K562 (cell line): ENCODE measurements around the gene SLC35A2. TPM values are rescaled to one million over a fixed set of nuclear protein-coding genes. Genes with fewer than 3 reads are reported as not detected.

ENCODE experiments used
- ATAC-seq: fragments of 200-7000 bp; cut with Tn5 transposase; 3 replicates; pipeline ENCODE4 v1.9.1; 2020; ENCODE audit warnings: moderate library complexity
- BruUV-seq: library from RNA; stranded (reverse); fragments of 400-500 nt; replicated peaks from 2 replicates; lab custom pipeline; 2021; lab: Mats Ljungman, UMichigan
- CTCF ChIA-PET: fragments of 300-600 bp; formaldehyde crosslinking; extraction: SDS; loops from one replicate; lab custom pipeline; 2021; ENCODE audit warnings: low intra/inter-chr PET ratio; lab: Yijun Ruan, JAX
- POLR2A ChIA-PET: fragments of 300-600, 350-650 bp; sonication (Branson Sonifier 250); formaldehyde crosslinking; extraction: SDS; loops from one replicate; lab custom pipeline; 2021; ENCODE audit warnings: antibody characterized with exemption, inconsistent platforms; lab: Yijun Ruan, JAX
- DNase-seq, 4 experiments: peaks; one replicate each; pipeline versions ENCODE4 v3.0.0 to v3.0.0-alpha.2; 2011 to 2018; ENCODE audit warnings: low spot score in 3 of 4, mixed read lengths in 3 of 4; ENCODE audit errors: extremely low read depth in 1 of 4
- FAIRE-seq: peaks from 2 replicates; lab custom pipeline; 2011; peaks lifted over from hg19 to GRCh38; lab: Jason Lieb, UNC
- H2AFZ ChIP-seq: 2 replicates; pipeline ENCODE4 v1.6.0; 2011; ENCODE audit warnings: low read depth, low read length, control low read depth, inconsistent platforms
- H3K27ac ChIP-seq: fragments of 200-600 bp; 3 replicates; pipeline ENCODE4 v1.8.0; 2011; ENCODE audit warnings: low read depth, mild to moderate bottlenecking, control low read depth, inconsistent platforms, low read length, moderate library complexity, mixed read lengths; ENCODE audit errors: extremely low read depth
- H3K27me3 ChIP-seq, 2 experiments: fragments of 300-600 bp in 1 of 2; 2 replicates in 1 of 2; 3 replicates in 1 of 2; pipeline versions ENCODE4 v1.6.0 to v1.8.0; 2011; ENCODE audit warnings: inconsistent platforms in 2 of 2, low read length in 2 of 2, mild to moderate bottlenecking in 1 of 2, mixed read lengths in 1 of 2, moderate library complexity in 1 of 2; ENCODE audit not compliant: control insufficient read depth in 2 of 2, insufficient read depth in 2 of 2
- H3K36me3 ChIP-seq: fragments of 300-600 bp; 3 replicates; pipeline ENCODE4 v1.8.0; 2011; ENCODE audit warnings: mild to moderate bottlenecking, low read length, inconsistent platforms; ENCODE audit not compliant: control insufficient read depth, insufficient read depth
- H3K4me1 ChIP-seq, 2 experiments: fragments of 200-600 bp in 1 of 2; replicated peaks in 1 of 2; 2 replicates in 1 of 2; 3 replicates in 1 of 2; pipeline versions ENCODE4 v1.5.1 to v1.8.0; 2011; ENCODE audit warnings: inconsistent platforms in 2 of 2, low read length in 2 of 2, mild to moderate bottlenecking in 1 of 2, mixed read lengths in 1 of 2, moderate library complexity in 1 of 2; ENCODE audit not compliant: control insufficient read depth in 2 of 2, insufficient read depth in 2 of 2
- H3K4me2 ChIP-seq: 2 replicates; pipeline ENCODE4 v1.6.1; 2011; ENCODE audit warnings: low read length, control low read depth, inconsistent platforms, mixed read lengths; ENCODE audit not compliant: insufficient read depth
- H3K4me3 ChIP-seq: fragments of 200-600 bp; sonication (generic), shearing (Covaris generic); 2 replicates; pipeline ENCODE4 v1.5.1; 2016; ENCODE audit warnings: control low read depth, inconsistent platforms
- H3K79me2 ChIP-seq: fragments of 200-600 bp; 3 replicates; pipeline ENCODE4 v1.8.0; 2011; ENCODE audit warnings: low read length, inconsistent platforms; ENCODE audit not compliant: control insufficient read depth, insufficient read depth
- H3K9ac ChIP-seq, 2 experiments: 2 replicates each; pipeline versions ENCODE4 v1.6.0 to v1.6.1; 2011; ENCODE audit warnings: low read depth in 2 of 2, low read length in 2 of 2, control low read depth in 1 of 2, inconsistent platforms in 1 of 2, mild to moderate bottlenecking in 1 of 2, mixed read lengths in 1 of 2; ENCODE audit not compliant: insufficient read depth in 1 of 2
- H3K9me1 ChIP-seq: one replicate; pipeline ENCODE4 v1.6.0; 2011; ENCODE audit warnings: inconsistent platforms, mild to moderate bottlenecking, low read length, moderate library complexity; ENCODE audit not compliant: control insufficient read depth, insufficient read depth
- H3K9me3 ChIP-seq: replicated peaks from 2 replicates; pipeline ENCODE4 v1.5.1; 2011; ENCODE audit warnings: low read depth, low read length, inconsistent platforms; ENCODE audit not compliant: control insufficient read depth, insufficient read depth
- H4K20me1 ChIP-seq: replicated peaks from 2 replicates; pipeline ENCODE4 v1.6.1; 2011; ENCODE audit warnings: low read length, inconsistent platforms, mixed read lengths; ENCODE audit not compliant: control insufficient read depth, insufficient read depth
- ATF7 ChIP-seq: fragments of 450-650 bp; IDR thresholded peaks from 2 replicates; pipeline ENCODE4 v1.7.1; 2014; ENCODE audit warnings: mild to moderate bottlenecking, moderate library complexity
- GATAD2B ChIP-seq: fragments of 450-650 bp; IDR thresholded peaks from 2 replicates; pipeline ENCODE4 v1.6.1; 2017; ENCODE audit warnings: mild to moderate bottlenecking, borderline replicate concordance
- RBM25 ChIP-seq: fragments of 200-400 bp; formaldehyde crosslinking; IDR thresholded peaks from 2 replicates; pipeline ENCODE4 v1.6.1; 2018; ENCODE audit warnings: low read length, low read depth, moderate library complexity; ENCODE audit not compliant: severe bottlenecking
- SETDB1 ChIP-seq: IDR thresholded peaks from one replicate; pipeline ENCODE4 v1.6.1; 2012; ENCODE audit warnings: low read length, control low read depth, inconsistent platforms
- ZNF239 ChIP-seq: fragments of 250-450 bp; sonication (Bioruptor Pico); IDR thresholded peaks from 2 replicates; pipeline ENCODE4 v1.4.0; 2020; ENCODE audit warnings: mild to moderate bottlenecking
- ZNF282 ChIP-seq: sonication (generic); formaldehyde crosslinking; IDR thresholded peaks from 2 replicates; pipeline ENCODE4 v1.8.1; 2023; ENCODE audit warnings: missing genetic modification reagents
- ZNF644 ChIP-seq: fragments of 200-800 bp; sonication (Bioruptor generic); IDR thresholded peaks from 2 replicates; pipeline ENCODE4 v1.6.1; 2016; ENCODE audit warnings: low read depth, missing genetic modification characterization, missing compliant biosample characterization
- WGBS: fragments of 100-300 bp; shearing (Covaris generic); methylation state at CpG from one replicate; pipeline ENCODE4 v1.1.6; 2016; ENCODE audit warnings: low coverage, mixed read lengths; ENCODE audit not compliant: insufficient coverage; ENCODE audit errors: missing lambda C conversion rate; 5-methylcytosine and 5-hydroxymethylcytosine counted together
- in situ Hi-C: fragments of 300-500 bp; cut with MboI; formaldehyde crosslinking; loops from 4 replicates; pipeline ENCODE4 v1.15.0; 2018; ENCODE audit warnings: inconsistent platforms, mixed read lengths
- intact Hi-C: fragments of 100-400 bp; cut with micrococcal nuclease; formaldehyde crosslinking; loops from 2 replicates; pipeline ENCODE4 v1.14.2; 2022
- polyA plus RNA-seq, 8 experiments: library from polyadenylated mRNA; depleted of rRNA in 4 of 8; stranded (reverse) in 5 of 8; unstranded in 3 of 8; fragments of >200 nt; fragmentation: Nextera tagmentation in 2 of 8; fragmentation: Illumina TruSeq in 1 of 8; extraction: Ambion mirVana in 2 of 8; extraction: Trizol in 1 of 8; gene quantifications; 2 replicates each; pipeline versions ENCODE4 v1.2.1 to v1.2.3, GENCODE V29; 2011 to 2014; ENCODE audit warnings: inconsistent platforms in 1 of 8, missing spikeins in 1 of 8
- total RNA-seq, 7 experiments: library from RNA; depleted of rRNA in 6 of 7; stranded (reverse); fragments of >200 nt in 6 of 7; fragmentation: Illumina TruSeq in 2 of 7; extraction: Trizol in 2 of 7; gene quantifications; 2 replicates each; pipeline versions ENCODE4 v1.2.1 to v1.2.3, GENCODE V29; 2011 to 2021; ENCODE audit warnings: low replicate concordance in 1 of 7
- TF ChIP-seq, protein P1 (sequence below): fragments of 250-450 bp; sonication (Bioruptor Pico); IDR thresholded peaks from 2 replicates; pipeline ENCODE4 v1.8.0; 2021; ENCODE audit warnings: borderline replicate concordance, mild to moderate bottlenecking, moderate library complexity; ENCODE audit not compliant: poor library complexity, severe bottlenecking
- TF ChIP-seq, protein P2 (sequence below), 2 experiments: fragments of 450-650 bp; formaldehyde crosslinking in 1 of 2; IDR thresholded peaks; 2 replicates each; pipeline versions ENCODE4 v1.4.0 to v1.6.1; 2014 to 2020; ENCODE audit warnings: mild to moderate bottlenecking in 2 of 2, borderline replicate concordance in 1 of 2, low read depth in 1 of 2

Gene SLC35A2
- total and polyA plus RNA-seq, 9 of the 15 experiments (the other 6 are each of a cell fraction or from before 2014, with no cell fraction given), result 3.3 to 38.9 (median 20.0) TPM

DNA sequence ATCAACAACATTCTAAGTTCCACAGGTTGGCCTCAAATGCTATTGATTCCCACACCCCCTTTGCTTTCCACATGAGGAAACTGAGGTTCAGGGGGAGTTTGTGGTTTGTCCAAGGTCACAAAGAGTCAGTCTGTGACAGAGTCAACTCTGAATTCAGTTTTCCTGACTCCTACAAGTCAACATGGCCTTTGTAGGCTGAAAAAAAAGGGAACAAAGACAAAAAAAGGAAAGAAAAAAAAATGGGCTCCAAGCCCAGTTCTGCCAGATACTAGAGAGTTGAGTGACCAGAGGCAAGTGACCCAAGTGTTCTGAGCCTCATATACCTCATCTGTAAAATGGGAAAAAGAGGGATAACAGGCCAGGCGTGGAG lies 23.8 kb upstream of the SLC35A2 start:
- Histone ChIP-seq H2AFZ (no peak overlapping the region), H3K4me2 (no peak overlapping the region), H3K27me3 (no peaks in the 10 kb centered on the region), H3K9ac (no peak overlapping the region), H3K9me1 (no peaks in the 10 kb centered on the region), H3K4me3 (no peak overlapping the region), H3K4me1 (peaks cover 34 to 44% of the 10 kb centered on the region in 2 experiments), H3K36me3 (peaks cover 78% of the 10 kb centered on the region), H3K27ac (peak overlapping the region; percentile 38; the same call in 1 of the 3 replicates), H3K9me3 (no peaks in the 10 kb centered on the region), H3K79me2 (peaks cover 58% of the 10 kb centered on the region), H4K20me1 (no peaks in the 10 kb centered on the region)
- DNase-seq (no peak), FAIRE-seq (no peak), ATAC-seq (no peak)
- POLR2A ChIA-PET, result no interaction called here
- CTCF ChIA-PET, result no interaction called here
- in situ Hi-C loops (no loop called here), intact Hi-C loops (no loop called here)
- no peak for TF ChIP-seq ZNF644 (tag)
- TF ChIP-seq, protein P1, sequence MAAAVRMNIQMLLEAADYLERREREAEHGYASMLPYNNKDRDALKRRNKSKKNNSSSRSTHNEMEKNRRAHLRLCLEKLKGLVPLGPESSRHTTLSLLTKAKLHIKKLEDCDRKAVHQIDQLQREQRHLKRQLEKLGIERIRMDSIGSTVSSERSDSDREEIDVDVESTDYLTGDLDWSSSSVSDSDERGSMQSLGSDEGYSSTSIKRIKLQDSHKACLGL (CRISPR knock-in tag), result no peak
- no peak for TF ChIP-seq GATAD2B
- no peak for TF ChIP-seq ZNF282
- TF ChIP-seq ZNF239 (CRISPR knock-in tag), result no peak
- TF ChIP-seq ATF7, result no peak
- TF ChIP-seq, protein P2, sequence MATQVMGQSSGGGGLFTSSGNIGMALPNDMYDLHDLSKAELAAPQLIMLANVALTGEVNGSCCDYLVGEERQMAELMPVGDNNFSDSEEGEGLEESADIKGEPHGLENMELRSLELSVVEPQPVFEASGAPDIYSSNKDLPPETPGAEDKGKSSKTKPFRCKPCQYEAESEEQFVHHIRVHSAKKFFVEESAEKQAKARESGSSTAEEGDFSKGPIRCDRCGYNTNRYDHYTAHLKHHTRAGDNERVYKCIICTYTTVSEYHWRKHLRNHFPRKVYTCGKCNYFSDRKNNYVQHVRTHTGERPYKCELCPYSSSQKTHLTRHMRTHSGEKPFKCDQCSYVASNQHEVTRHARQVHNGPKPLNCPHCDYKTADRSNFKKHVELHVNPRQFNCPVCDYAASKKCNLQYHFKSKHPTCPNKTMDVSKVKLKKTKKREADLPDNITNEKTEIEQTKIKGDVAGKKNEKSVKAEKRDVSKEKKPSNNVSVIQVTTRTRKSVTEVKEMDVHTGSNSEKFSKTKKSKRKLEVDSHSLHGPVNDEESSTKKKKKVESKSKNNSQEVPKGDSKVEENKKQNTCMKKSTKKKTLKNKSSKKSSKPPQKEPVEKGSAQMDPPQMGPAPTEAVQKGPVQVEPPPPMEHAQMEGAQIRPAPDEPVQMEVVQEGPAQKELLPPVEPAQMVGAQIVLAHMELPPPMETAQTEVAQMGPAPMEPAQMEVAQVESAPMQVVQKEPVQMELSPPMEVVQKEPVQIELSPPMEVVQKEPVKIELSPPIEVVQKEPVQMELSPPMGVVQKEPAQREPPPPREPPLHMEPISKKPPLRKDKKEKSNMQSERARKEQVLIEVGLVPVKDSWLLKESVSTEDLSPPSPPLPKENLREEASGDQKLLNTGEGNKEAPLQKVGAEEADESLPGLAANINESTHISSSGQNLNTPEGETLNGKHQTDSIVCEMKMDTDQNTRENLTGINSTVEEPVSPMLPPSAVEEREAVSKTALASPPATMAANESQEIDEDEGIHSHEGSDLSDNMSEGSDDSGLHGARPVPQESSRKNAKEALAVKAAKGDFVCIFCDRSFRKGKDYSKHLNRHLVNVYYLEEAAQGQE (IDR thresholded peaks at IDR 0.05; ENCODE audit: borderline replicate concordance), result no peak
- TF ChIP-seq, protein P2 (CRISPR knock-in tag; IDR thresholded peaks at IDR 0.05; ENCODE audit: low read depth), result no peak
- no peak for TF ChIP-seq RBM25
- TF ChIP-seq SETDB1, result no peak
- WGBS, result 100% methylated on average over 1 of the region's 1 CpG
- BruUV-seq, result no TSS peak
